Activated T-cell treated with anti-CD3 and anti-CD28 coated beads, Interleukin-2, amount 50 U/mL, for 48 hours (primary cell): ENCODE results near the gene MUC6.

ENCODE experiments used
- DNase-seq, 2 experiments: peaks; one replicate each; pipeline ENCODE4 v3.0.0-alpha.2; 2020

Gene MUC6

DNA sequence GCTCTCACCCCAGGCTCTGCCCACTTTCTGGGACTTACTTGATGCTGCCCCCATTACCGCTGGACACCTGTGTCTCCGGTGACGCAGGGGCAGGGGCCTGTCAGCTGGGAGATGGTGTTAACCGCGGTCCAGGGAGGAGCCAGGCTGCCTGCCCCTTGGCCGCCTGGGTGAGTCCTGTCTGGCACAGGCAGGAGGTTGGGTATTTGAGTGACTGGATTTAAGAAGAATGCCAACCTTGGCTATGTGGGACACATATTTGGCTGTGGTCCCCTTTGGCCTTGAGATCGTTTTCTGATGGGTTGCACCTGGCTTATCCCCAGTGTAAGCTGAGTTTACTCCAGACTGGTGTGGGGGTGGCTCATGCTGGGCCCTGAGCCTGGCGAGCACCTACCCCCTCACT is 2.5 kb downstream of the MUC6 start:
- DNase-seq: no peak

GRCh38 chr11:1033016-1033798 is 3.3 kb downstream of the MUC6 start:
- no peak for DNase-seq

DNA sequence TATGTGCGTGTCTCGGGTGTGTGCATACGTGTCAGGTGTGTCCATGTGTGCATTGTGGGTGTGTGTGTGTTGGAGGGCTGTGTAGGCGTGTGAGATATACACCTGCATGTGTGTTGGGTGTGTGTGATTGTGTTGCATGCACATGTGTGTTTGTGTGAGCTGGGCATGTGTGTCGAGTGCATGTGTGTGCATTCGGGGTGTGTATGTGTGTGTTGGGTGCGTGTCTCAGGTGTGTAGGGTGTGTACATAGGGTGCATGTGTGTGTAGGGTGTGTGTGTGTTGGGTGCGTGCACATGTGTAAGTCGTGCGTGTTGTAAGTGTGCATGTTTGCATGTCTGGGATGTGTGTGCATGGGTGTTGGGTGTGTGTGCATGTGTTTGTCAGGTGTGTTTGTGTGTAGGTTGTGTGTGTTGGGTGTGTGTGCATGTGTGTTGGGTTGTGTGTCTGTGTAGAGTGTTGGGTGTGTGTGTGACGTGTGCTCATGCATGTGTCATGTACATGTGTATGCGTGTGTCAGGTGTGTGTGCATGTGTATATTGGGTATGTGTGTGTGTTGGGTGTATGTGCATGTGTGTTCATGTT is 4.1 kb downstream of the MUC6 start:
- no peak for DNase-seq

- DNase-seq: no peak
Observed at GRCh38 chr11:1031121-1031899, 5.2 kb downstream of the MUC6 start.

DNA sequence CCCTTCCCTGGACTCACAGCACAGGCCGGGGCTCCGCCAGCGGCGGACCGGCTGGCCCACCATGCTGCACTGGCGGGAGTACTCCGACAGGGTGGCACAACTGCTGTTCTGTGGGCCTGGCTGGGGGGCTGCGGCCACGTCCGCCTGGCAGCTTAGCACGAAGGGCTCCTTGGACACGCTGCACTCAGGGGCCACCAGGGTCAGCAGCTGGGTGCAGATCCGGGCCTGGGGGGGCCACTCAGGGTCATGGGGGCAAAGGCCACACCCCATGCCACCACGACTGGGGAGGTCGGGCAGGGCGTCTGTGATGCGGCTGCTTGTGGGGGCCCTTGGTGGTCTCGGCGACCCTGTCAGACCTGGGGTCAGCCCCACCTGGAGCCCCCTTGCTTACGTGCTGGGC is 6.0 kb downstream of the MUC6 start:
- no peak for DNase-seq

- no peak for DNase-seq
Observed at GRCh38 chr11:1030086-1030485, 6.4 kb downstream of the MUC6 start.

DNA sequence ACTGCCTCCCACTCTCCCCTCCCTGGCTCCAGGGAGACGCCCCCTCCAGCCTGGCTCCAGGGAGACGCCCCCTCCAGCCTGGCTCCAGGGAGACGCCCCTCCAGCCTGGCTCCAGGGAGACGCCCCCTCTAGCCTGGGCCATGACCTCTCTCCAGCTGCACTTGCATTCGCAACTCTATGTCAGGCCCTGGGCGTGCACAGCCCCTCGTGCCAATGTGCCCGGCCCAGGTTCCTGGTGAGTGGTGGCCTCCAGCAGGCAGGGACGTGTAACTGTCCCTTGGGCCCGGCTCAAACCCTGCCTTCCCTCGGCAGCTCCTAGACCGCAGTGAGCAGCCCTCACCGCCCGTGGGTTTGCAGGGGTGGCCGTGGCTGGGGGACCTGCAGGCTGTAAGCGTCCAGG is 6.9 kb downstream of the MUC6 start:
- DNase-seq: no peak

DNA sequence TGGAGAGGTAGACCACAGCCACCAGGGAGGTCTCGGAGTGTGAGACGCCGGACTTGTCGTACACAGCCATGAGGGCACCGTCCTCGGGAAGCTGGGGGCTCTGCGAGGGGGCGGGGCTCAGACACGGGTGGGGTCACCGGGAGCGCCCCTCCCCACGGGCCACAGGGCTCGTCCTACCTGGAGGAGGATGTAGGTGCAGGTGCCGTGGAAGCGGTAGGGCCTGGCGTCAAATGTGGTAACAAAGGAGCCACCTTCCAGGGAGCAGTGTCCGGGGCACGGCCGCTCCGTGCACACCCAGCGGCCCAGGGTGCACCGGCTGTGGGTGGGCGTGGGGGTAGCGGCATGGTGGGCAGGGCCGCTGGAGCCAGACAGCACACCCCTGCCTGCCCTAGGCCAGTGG is 7.5 kb downstream of the MUC6 start:
- DNase-seq: no peak

DNA sequence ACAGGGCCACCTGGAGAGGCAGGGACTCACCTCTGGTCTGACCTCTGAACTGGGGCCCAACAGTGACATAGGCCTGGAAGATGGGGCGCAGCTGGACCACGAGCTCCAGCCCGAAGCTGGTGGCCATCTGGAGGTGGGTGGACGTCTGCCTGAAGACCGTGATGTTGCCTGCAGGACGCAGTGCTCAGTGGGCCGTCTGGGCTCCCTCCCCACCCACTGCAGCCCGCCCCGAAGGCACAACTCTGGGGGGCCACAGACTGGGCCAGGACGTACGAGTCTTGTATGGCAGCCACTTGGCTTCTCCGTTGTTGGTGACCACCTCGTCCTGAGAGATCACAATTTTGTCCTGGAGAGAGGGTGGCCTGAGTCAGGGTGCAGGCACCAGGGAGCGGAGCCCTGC is 7.9 kb downstream of the MUC6 start:
- no peak for DNase-seq

- no peak for DNase-seq
Observed at GRCh38 chr11:1028291-1028540, 8.3 kb downstream of the MUC6 start.

- DNase-seq: no peak
Observed at GRCh38 chr11:1027483-1028290, 8.8 kb downstream of the MUC6 start.

DNA sequence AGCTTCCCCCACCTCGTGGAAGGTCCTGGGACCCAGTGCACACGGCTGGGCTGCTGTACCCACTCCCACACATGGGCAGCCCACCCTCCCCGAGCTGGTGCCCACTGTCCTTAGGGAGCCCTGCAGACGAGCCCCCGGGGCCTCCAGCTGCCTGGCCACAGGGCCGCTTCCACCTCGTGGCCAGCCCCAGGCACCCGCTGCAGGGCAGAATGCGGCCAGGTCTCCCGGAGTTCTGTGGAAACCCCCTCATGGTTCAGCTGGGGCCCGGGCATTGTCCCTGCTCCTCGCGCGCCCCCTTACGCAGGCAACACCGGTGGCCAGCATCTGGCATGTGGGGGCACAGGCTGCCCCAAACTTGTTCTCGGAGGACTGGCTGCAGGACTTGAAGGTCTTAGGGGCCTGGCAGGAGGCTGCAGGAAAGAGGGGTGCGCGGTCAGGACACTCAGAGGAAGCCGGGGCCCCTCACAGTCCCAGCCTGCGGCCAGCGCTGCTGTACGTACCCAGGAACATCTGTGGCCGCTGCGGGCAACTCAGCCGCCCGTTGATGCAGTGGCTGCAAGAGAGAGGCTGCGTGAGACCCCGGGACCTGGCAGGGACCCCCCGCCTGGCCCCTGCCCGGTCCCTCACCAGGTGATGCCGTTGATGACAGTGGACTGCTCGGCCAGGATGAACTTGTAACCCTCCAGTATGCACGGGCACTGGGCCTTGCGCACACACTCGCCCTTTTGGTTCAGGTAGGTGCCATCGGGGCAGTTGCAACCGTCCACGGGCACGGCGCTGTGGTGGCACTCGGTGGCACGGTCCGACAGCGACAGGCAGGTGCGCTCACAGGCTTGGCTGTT is 9.7 kb downstream of the MUC6 start:
- DNase-seq: no peak

- no peak for DNase-seq
Observed at GRCh38 chr11:1026163-1026450, 10.4 kb downstream of the MUC6 start.

- no peak for DNase-seq
Observed at GRCh38 chr11:1025410-1026162, 10.9 kb downstream of the MUC6 start.

DNA sequence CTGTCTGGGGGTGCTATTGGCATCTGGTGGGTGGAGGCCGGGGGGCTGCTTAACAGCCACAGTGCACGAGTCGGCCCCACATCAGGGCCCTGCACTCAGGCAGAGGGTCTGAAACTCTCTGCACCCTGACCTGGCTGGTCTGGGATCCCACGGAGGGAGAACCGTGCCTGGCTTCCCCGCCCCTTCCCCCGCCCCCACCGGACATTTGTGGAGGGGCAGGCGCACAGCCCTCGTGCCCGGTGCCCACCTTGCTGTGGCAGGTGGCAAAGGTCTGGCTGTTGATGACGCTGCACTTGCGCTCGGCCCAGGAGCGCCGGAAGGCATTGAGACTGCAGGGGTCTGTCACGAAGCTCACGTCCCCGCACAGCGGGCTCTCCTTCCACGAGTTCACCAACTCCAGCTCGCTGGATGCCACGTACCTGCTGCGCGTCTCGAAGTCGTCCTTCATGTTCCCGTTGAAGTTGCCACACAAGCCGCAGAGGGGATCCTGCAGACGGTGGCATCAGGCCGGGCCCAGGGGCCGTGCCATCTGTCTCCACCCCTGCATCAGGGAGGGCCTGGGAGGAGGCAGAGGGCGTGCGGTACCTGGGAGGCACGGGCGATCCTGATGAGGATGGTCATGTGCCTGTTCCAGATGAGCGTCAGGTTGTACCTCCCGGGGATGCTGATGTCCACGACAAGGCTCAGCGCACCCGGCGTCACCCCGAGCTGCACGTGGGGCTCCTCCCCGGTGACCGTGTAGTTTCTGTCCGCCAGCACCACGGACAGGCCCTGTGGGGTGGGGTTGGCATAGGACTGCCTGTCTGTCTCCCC is 11.7 kb downstream of the MUC6 start:
- DNase-seq: no peak

GRCh38 chr11:1023811-1024596 is 12.5 kb downstream of the MUC6 start:
- DNase-seq: no peak

DNA sequence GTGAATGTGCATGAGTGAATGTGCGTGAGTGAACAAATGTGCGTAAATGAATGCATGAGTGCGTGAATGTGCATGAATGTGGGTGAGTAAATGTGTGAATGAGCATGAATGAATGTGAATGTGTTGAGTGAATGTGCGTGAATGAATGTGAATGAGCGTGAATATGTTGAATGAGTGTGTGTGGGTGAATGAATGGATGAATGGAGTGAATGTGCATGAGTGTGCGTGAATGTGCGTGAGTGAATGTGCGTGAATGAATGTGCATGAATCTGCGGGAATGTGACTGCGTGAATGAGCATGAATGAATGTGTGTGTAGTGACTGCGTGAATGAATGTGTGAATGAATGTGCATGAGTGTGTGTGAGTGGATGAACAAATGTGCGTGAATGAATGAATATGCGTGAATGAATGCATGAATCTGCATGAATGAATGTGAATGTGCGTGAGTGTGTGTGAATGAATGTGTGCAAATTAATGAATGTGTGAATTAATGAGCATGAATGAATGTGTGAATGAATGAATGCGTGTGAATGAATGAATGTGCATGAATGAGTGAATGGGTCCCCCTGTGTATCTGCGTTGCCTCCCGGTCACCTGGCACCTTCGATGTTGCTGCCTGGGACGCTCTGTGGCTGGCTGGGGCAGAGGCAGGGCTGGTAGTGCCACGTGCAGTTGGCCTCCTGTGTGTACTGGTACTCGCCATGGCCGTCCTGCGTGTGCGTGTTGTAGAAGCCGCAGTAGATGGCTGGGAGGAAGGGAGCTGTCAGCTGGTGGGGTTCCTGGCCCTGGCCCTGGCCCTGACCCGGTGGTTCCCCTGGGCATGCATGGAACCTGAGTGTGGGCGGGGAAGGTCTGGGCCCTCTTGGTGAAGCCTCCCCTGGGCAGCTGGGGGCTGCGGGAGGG is 13.4 kb downstream of the MUC6 start:
- no peak for DNase-seq

- no peak for DNase-seq
Observed at GRCh38 chr11:1022411-1022810, 14.1 kb downstream of the MUC6 start.

GRCh38 chr11:1020211-1020905 is 16.2 kb downstream of the MUC6 start:
- no peak for DNase-seq
